HG03045 (cell line): ENCODE data around the gene AP2A2.

Source experiments
- ATAC-seq: cut with Tn5 transposase; IDR thresholded peaks from one replicate; pipeline ENCODE4 v1.9.1; 2021; ENCODE audit warnings: mild to moderate bottlenecking, moderate library complexity; ENCODE audit not compliant: unreplicated experiment

AP2A2 gene

DNA sequence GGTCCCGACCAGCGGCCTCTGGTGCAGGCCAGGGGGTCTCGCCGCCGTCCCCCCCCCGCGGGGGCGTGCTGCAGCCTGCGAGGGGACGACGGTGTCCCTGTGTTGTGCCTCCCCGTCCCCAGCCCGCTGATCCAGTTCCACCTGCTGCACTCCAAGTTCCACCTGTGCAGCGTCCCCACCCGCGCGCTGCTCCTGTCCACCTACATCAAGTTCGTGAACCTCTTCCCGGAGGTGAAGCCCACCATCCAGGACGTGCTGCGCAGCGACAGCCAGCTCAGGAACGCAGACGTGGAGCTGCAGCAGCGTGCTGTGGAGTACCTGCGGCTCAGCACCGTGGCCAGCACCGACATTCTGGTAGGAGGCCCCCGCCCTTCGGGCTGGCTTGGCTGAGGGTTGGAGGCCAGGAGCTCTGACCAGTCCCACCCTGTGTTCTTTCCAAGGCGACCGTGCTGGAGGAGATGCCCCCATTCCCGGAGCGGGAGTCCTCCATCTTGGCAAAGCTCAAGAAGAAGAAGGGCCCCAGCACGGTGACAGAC is 68.0 kb downstream of the AP2A2 start:
- no peak for ATAC-seq

DNA sequence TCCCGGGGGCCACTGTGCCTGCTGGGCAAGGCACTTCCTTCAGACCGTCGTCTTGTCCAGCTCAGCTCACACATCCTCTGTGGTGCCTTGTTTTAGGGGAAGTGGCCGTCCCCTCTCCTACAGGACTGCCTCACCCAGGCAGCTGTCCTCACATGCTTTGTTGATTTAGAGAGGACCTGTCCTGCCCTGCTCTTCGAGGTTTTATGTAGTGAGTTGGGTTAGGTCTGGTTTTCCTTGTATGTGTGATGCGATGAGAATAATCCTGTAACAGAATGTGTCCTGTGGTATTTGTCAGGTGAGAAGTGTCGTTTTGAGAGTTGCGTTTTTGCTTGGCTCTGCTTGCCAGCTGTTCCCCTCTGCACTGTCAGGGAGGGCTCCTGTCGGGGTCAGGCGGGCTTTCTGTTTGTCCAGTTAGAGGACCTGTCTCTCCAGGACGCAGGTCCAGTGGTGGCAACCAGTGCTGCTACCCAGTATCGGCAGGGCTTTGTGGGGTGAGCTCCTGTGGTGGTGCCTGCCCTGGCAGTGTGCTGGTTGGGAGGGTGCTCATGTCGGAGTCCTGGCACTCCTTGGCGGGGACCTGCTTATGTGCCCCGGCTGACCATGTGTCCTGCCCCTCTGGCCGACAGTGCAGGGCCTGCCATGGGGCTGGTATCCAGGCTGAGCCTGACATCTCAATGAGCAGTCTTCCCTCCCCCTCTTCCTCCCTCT is 69.5 kb downstream of the AP2A2 start:
- ATAC-seq, result no peak

DNA sequence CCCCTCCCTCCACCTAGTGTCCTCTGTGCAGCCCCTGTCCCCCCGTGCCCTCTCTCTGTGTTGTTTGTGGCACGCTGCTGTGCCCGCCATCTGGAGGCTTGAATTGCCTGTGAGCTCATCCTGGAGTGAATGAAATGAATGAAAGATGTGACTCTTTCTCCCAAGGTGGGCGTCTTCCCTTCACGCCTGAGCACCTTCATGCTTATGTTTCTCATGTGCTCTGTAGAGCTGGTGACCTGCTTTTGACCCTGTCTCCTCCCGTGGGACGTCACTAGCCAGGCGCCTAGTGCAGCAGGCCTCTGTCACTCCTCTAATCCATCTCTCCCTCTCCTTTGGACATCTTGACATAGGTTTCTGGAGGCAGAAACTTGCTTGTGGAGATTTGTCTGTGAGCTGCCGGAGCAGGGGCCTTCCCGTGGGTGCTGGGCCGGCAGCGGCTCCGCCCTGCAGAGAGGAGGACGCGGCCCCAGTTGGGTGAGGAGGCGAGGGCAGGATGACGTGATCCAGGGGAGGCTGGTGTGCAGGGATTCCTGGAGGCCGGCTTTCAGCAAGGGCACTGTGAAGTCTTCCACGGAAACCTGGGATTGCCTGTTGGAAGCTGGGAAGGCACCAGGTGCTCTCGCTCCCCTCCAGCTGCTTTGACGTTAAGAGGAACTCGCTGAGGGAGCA is 70.2 kb downstream of the AP2A2 start:
- no peak for ATAC-seq

DNA sequence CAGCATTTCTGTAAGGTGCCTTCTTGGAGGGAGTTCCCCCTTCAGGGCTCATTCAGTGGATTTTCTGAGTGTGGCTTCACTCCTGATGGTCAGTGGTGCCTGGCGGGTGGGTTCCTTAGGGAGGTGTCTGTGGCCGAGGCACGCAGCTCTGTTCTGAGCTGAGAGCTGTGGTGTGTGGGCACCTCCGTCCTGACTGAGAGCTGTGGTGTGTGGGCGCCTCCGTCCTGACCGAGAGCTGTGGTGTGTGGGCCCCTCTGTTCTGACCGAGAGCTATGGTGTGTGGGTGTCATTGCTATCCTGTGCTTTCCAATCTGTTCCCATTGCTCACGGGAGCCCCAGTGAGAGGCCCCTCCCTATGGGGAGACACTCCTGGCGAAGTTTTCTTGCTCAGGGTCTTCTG is 71.0 kb downstream of the AP2A2 start:
- no peak for ATAC-seq

DNA sequence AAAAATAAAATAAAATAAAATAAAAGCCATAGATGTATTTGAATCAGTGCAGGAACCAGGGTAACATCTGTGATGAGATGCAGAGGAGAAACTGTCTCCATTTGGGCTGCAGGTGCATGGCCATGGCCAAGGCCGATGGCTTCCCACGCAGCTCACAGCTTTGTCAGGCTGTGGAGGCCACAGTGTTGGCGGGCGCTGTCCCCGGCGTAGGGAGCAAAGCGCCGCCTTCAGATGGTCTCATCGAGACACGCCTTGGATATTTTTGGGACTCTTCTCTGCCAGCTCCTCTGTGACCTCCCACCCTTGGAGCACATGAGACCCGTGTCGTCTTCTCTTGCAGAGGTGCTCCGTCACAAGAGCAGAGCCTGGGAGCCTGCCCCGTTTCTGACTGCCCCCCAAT is 72.2 kb downstream of the AP2A2 start:
- no peak for ATAC-seq

DNA sequence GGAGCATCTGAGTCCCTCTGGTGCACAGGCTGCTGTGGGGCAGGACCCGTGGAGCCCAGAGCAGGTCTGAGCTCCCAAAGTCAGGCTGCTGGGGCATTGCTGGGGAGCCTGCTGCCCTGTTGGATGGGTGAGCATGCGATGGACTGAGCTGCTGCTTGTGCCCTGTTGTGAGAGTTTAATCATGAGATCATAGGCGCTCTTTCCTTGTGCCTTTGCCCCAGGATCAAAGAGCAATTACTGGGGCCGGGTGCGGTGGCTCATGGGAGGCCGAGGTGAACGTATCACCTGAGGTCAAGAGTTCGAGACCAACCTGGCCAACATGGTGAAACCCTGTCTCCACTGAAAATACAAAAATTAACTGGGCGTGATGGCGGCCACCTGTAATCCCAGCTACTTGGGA is 73.3 kb downstream of the AP2A2 start:
- ATAC-seq, result no peak

DNA sequence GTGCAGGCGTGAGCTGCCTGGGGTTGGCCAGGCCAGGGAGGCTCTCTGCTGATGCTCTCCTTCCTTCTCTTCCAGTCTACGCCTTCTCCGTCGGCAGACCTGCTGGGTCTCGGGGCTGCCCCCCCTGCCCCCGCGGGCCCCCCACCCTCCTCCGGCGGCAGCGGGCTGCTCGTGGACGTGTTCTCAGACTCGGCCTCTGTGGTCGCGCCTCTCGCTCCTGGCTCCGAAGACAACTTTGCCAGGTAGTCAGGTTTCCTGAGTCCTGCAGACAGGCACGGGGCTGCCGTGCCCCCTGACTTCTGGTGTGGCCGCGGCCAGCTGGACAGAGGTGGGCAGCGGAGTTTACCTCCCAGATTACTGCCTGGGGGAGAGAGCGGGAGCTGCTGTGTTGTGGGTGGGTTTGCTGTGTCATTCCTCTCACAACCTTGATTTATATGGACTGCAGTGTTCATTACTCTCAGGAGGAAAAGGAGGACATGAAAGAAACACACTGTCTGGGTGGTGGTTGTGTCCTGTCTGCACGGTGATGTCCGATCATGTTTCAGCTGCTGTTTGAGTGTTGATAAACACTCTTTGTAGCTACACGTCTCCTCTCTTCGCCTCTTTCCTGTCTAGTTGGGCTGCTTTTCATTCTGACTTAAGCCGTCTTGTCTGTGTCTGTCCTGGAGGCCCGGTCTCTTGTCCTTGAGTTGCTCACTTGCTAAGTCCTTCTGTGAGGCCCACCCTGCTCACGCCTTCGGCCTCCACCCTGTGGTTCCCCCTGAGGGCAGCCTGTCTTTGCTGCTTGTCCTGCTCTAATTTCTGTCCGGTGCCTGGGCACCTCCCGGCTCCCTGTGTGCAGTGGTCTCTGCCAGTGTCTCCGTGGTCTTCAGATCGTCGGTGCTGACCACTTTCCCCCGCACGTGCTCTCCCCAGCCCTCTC is 74.9 kb downstream of the AP2A2 start:
- ATAC-seq, result no peak

DNA sequence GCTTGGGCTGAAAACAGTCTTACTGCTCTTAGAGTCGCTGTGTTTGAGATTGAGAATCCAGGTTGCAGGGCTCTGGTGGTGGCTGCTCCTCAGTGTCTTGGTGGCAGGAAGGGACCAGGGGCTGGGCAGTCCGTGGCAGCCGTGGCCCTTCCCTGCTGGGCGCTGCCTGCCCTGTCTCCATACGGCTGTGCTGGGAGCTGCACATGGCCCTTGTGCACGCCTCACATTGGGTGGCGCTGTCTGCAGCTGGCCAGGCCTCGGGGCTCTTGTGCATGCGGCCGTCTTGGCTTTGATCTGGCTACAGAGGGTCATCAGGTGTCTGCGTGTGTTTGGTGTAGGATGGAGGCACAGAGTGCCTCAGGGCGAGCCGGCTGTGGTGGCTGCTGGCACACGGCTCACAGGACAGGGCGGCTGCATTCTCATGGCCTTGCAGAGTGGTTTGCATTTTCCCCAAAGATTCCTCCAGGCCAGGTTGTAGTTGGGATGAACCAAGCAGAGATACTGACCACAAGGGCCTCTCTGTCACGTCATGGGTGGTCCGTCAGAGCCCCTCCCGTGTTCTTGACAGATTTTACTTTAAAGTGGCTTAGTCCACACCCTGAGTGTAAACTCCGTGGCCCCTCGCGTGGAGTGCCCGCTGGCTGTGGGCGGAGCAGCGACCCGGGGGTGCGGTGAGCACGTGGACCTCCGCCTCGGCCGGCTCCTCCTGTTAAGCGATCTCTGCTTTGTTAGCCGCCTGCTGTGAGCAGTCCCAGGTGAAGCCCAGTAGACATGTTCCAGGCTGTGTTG is 76.1 kb downstream of the AP2A2 start:
- ATAC-seq, result no peak

DNA sequence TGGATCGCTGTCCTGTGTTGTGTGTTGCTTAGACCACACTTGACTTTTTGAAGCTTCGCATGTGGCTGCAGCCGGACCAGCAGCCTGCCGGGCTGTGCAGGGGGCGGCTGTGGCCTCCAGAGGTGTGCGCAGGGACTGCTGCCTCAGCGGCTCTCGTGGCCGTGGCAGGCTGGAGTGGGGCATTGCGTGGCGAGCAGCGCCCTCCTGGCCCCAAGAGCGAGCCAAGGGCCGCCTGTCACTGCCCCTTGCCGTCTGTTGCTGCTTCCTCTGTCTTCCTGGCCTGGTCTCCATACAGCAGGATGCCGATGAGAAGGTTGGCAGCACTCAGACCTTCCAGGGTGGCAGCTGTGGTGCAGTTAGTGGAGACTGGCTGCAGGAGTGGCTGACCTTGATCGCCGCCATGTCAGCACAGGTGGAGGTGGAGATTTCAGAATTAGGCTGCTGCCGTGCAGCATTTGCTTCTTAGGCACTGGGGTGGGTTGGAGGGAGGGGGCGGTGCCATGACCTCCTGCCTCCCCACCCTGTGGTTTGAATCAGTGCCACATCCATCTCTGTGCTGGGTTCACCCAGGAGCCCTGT is 76.8 kb downstream of the AP2A2 start:
- ATAC-seq, result no peak

DNA sequence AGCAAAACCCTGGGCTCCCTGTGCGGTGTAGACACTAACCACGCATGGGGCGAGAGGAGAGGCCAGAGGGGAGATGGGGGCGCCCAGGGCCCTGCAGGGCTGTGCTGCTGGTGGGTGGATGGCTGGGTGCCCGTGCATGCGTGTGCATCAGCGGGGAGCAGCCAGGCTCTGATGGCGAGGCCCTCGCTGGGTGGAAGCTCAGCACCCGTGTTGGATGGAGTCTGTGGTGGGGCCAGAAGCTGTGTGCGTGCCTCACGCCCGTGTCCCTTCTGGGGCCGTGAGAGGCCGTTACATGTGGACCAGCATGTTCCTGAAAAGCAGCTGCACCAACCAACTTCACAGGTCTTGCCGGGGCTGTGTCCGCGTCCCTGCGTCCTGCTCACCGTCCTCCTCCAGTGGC is 77.5 kb downstream of the AP2A2 start:
- ATAC-seq, result no peak

DNA sequence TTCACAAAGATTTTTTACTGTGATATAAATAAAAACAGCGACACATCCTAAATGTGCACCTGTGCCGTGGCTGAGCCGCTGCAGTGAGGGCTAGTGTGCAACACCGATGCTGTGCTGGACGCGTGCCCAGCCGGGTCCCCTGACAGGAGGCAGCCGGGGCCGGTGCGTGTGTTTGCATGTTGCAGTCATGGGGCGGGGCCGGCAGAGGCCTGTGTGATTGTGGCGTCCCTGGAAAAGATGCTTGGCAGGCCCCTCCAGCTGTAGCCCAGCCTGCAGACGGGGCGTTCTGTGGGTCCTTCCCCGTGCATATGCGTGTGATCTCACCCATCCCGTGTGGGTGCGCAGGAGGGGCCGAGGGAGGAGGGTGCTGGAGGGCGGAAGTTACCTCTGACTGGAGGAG is 80.3 kb downstream of the AP2A2 start:
- no peak for ATAC-seq

DNA sequence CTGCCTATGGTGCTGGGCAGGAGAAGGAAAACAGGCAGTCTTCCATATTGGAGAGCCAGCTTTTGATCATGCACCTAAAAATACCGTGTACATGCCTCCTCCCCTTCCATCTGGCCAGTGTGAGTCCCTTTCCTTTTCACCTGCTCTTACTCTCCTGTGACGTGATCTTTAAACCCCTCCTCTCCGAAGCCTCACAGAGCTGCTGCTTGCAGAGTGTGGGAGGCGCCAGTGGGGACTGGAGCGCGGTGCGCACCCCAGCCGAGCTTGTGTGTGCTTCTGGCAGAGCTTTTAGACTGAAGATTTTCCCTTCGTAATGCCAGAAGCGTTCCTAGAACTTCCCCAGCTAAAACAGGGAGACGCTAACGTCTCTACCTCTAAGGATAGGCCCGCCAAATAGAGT is 81.1 kb downstream of the AP2A2 start:
- no peak for ATAC-seq

DNA sequence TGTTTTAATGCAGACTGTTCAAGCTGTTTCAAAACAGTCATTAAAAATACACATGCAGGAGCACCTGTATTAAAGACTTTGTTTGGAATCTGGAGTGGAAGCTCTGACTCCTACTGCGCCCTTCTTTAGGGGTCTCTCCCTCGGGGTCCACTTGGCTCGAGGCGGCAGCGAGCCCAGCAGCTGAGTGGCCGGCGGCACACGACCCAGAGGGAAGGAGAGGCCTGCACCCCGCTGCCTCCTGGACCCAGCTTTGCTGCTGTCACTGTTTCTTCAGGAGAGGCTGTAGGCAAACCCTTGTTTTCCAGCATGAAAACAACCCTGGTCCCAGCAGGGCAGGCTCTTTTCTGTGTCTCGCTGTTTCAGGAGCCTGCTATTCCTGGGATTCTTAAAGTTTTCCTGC is 81.6 kb downstream of the AP2A2 start:
- ATAC-seq, result no peak

DNA sequence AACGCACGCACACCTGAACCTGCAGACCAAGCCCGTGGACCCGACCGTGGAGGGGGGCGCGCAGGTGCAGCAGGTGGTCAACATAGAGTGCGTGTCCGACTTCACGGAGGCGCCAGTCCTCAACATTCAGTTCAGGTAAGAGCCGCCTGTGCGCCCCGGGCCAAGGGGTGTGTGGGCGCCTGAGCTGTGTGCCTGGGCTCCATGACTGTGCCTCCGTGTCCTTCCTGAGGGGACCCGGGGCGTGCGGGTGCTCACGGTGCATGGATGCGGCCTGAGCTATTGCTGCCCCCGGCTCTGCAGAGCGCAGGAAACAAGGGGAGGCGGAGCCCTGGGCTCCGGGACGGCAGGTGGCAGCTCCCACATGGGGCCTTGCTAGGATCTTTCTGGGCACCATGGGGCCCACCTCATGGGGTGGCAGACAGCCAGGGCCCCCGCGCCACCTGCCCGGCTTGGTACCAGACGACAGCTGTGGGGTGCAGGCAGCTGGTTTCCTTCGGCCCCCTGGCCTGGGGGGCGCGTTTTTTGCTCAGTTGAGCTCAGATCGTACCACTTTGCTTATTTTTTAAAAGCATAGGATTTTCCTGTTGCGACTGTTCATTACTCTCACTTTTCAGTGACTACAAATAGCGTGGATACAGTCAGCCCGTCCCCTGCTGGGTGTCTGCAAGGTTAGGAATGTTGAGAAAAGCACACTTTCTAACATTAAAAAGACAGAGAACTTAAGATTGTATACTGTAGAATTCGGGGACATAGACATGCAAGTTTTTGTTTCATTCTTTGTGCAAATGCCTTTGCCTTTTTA is 82.5 kb downstream of the AP2A2 start:
- no peak for ATAC-seq

DNA sequence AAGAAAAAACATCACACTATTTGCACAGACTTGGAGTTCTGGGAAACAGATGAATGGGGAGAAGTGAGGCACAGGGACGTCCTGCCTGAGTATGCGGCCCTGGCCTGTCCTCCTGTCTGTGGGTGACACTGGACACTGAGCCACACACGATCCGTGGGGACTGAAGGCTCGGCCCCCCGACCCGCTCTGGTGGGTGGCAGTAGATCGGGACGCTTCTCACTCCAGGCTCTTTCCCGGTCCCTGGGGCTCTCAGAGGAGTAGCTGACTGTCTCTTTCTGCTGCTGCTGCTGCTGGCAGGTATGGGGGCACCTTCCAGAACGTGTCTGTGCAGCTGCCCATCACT is 83.1 kb downstream of the AP2A2 start:
- no peak for ATAC-seq

DNA sequence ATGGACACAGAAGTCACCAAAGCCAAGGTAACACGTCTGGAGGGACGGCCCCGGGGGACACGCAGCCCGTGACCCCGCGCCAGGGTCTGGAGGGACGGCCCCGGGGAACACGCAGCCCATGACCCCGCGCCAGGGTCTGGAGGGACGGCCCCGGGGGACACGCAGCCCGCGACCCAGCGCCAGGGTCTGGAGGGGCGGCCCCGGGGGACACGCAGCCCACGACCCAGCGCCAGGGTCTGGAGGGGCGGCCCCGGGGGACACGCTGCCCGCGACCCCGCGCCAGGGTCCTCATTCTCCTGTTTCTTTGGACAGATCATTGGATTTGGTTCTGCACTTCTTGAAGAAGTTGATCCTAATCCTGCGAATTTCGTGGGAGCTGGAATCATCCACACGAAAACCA is 83.7 kb downstream of the AP2A2 start:
- no peak for ATAC-seq

DNA sequence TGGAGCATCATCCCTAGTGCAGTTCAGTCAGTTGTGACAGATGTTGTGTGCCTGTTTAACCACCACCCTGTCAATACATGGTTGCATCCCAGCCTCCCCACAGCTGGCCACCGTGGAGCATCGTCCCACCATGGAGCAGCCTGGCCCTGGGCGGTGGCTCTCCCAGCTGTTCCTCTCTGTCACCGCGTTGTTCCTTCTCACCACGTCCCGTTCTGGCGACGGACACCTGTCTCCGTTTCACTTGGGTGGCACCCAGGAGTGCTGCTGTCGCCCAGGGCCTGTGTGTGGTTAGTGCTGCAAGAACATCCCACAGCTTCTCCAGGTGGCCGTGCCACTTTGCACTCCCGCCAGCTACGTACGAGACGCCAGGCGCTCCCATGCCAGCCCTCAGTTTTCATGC is 84.3 kb downstream of the AP2A2 start:
- no peak for ATAC-seq

DNA sequence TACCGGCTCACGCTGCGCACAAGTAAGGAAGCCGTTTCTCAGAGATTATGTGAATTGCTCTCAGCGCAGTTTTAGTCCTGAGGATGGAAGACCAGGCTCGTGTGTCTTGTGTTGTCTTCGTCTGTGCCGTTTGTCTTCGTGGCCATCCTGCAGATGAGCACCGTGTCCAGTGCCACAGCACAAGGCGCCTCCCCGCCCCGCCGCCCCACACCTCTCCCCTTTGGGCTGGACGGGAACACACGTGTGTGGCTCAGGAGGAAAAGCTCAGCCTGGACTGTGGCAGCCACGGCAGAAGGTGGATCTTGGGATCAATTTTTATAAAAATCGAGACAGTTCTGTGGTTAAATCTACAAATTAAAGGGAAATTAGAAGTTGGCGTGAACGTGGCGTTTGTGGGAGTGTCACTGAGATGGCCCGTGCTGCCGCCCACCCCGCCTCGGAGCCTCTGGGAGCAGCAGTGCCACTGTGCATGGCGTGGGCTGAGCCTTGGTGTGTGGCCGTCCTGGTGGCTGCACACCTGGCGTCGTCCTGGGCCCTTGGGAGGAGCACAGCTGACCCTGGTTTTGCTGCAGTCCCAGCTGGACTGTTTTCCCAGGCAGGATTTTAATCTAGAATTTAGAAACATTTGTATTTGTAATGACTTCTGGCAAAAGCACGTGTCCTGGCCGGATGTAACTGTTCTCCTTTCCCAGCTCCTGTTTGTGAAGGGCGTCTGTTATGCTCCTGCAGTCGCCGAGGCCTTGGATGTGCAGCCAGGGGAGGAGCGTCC is 85.1 kb downstream of the AP2A2 start:
- ATAC-seq, result no peak

DNA sequence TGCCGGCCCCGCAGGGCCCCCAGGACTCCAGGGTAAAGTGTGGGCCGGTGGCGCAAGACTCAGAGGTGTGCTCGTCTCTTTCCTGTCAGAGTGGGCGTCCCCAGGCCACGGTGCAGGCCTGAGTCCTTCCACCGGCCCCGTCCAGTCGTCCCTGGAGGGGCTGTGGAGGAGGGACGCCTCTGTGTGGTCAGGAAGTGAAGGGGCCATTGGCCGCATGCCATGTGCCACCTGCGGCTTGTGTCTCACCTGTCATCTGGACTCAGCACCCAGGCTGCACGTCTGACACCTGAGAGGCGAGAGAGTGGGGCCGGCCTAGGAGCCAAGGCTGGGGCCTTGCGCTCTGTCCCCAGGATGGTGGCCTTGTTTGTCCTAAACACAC is 85.6 kb downstream of the AP2A2 start:
- ATAC-seq, result no peak
